HL-60 (cell line): ENCODE data around the gene CEACAM6.

Experiments used
- REST ChIP-seq: IDR thresholded peaks from 2 replicates; pipeline ENCODE4 v1.6.1; 2012; ENCODE audit warnings: low read depth; ENCODE audit not compliant: insufficient replicate concordance
- TF ChIP-seq, protein P1 (sequence below): IDR thresholded peaks from one replicate; pipeline ENCODE4 v1.5.1; 2011; ENCODE audit warnings: low read length, control low read depth, inconsistent platforms; ENCODE audit not compliant: insufficient read depth

DNA sequence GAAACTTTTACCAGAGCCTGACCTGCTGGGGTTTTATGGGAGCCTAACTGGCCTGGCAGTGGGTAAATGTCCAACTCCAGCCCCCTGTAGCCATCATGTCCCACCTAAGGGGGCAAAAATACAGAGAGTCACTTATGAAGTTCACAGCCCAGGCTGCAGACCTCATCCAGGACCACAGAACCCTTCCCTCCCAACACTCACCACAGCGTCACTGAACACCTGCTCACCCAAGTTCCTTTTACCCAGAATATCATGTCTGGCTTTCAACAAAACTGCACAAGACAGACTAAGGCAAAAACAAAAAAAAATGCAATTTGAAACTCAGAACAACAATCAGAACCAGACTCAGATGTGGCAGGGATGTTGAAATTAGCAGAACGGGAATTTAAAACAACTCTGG is 47.4 kb downstream of the CEACAM6 start:
- no peak for TF ChIP-seq REST
- TF ChIP-seq, protein P1, sequence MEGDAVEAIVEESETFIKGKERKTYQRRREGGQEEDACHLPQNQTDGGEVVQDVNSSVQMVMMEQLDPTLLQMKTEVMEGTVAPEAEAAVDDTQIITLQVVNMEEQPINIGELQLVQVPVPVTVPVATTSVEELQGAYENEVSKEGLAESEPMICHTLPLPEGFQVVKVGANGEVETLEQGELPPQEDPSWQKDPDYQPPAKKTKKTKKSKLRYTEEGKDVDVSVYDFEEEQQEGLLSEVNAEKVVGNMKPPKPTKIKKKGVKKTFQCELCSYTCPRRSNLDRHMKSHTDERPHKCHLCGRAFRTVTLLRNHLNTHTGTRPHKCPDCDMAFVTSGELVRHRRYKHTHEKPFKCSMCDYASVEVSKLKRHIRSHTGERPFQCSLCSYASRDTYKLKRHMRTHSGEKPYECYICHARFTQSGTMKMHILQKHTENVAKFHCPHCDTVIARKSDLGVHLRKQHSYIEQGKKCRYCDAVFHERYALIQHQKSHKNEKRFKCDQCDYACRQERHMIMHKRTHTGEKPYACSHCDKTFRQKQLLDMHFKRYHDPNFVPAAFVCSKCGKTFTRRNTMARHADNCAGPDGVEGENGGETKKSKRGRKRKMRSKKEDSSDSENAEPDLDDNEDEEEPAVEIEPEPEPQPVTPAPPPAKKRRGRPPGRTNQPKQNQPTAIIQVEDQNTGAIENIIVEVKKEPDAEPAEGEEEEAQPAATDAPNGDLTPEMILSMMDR: no peak
